GM12878 (cell line): ENCODE results near the gene MFAP4.

Experiments
- ATF3 ChIP-seq: IDR thresholded peaks from 2 replicates; pipeline ENCODE4 v1.6.1; 2011; ENCODE audit warnings: low read depth, mild to moderate bottlenecking, low read length, moderate library complexity, borderline replicate concordance; ENCODE audit errors: extremely low read depth
- E4F1 ChIP-seq: fragments of 450-650 bp; IDR thresholded peaks from 2 replicates; pipeline ENCODE4 v1.6.1; 2018; ENCODE audit warnings: borderline replicate concordance, mild to moderate bottlenecking; ENCODE audit not compliant: partially characterized antibody

GRCh38 chr17:19409066-19409465 is 22.1 kb upstream of the MFAP4 start:
- TF ChIP-seq E4F1 (no peak), ATF3 (no peak)
